NCI-H146 treated with DMSO at 0.1 percent for 48 hours (cell line): Measurements from ENCODE around the gene BRSK2.
"Not testable (repeated sequence)": the region's sequence is repeated elsewhere in the genome, so short reads cannot be mapped to it uniquely, and the experiment has no call there.

Experiments
- DNase-seq: peaks from one replicate; lab custom pipeline; 2025; ENCODE audit not compliant: unreplicated experiment; lab: John Stamatoyannopoulos, UW

BRSK2 gene

DNA sequence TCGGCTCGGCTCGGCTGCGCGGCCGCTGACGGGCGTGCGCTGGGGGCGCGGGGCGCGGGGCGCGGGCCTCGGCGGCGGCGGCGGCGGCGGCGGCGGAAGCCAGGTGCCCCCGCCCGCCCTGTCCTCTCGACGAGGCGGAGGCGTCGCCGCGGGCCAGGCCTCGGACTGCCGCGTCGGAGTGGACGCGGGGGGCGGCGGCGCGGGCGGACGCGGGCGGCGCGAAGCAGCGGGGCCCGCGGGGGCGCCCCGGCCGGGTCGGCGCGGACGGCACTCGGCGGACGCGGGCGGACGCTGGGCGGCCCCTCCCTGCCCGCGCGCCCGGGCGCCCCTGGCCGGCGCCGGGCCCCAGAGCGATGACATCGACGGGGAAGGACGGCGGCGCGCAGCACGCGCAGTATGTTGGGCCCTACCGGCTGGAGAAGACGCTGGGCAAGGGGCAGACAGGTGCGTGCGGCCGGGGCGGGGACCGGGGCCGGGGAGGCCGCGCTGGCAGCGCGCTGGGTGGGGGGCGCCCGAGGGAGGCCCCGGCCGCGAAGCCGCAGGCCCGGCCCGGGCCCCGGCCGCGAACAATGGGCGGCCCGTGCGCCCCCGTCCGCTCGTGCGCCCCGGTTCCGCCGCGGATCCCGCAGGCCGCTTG lies at the start of gene BRSK2:
Gene BRSK2 (plus strand): TSS at position 3 of the 637 bp plus-strand sequence. CDS start 351 bp downstream, at position 354.
- no peak for DNase-seq

DNA sequence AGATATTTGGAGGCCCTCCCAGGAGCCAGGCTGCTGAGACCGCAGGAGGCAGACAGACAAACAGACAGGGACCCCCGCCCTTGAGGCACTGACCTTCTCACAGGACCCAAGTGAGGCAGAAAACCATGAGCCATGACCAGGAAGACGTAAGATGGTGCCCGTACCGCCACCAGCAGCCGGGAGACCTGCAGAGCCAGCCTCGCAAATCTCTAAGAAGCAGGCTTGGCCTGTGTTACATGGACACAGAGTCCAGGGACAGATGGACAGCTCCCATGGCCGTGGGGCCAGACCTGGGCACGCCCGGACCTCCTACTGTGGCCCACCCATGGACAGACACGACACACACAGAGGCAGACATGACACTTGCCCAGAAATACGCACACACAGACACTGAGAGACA lies 49.6 kb upstream of the BRSK2 start:
- DNase-seq: no peak

DNA sequence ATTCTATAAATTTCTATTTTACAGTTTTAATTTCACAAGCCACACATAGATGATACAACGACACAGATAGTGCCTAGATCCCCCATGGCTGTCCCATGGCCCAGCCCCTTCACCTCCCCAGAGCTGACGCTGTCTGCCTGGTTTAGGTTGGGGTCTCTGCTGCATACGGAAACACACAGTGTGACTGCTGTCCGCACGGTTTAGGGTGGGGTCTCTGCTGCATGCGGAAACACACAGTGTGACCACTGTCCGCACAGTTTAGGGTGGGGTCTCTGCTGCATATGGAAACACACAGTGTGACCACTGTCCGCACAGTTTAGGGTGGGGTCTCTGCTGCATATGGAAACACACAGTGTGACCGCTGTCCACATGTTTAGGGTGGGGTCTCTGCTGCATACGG lies 48.5 kb upstream of the BRSK2 start:
- DNase-seq: not testable (repeated sequence)

DNA sequence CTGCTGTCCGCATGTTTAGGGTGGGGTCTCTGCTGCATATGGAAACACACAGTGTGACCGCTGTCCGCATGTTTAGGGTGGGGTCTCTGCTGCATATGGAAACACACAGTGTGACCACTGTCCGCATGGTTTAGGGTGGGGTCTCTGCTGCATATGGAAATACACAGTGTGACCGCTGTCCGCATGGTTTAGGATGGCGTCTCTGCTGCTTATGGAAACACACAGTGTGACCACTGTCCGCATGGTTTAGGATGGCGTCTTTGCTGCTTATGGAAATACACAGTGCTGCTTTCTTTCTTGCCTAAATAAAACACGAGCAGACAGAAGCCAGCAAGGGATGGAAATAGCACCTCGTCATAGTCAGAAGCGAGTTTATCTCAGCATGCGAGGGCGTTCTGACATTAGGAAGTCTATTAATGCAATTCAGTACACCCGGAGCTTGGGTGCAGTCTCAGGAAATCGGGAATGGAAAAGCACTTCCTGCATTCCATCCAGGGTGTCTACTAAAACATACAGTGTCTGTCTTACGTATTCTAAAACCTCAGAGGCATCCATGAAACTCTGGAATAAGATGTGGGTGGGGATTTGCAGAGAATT lies 47.7 kb upstream of the BRSK2 start:
- no peak for DNase-seq

GRCh38 chr11:1342946-1343345 lies 46.8 kb upstream of the BRSK2 start:
- no peak for DNase-seq

DNA sequence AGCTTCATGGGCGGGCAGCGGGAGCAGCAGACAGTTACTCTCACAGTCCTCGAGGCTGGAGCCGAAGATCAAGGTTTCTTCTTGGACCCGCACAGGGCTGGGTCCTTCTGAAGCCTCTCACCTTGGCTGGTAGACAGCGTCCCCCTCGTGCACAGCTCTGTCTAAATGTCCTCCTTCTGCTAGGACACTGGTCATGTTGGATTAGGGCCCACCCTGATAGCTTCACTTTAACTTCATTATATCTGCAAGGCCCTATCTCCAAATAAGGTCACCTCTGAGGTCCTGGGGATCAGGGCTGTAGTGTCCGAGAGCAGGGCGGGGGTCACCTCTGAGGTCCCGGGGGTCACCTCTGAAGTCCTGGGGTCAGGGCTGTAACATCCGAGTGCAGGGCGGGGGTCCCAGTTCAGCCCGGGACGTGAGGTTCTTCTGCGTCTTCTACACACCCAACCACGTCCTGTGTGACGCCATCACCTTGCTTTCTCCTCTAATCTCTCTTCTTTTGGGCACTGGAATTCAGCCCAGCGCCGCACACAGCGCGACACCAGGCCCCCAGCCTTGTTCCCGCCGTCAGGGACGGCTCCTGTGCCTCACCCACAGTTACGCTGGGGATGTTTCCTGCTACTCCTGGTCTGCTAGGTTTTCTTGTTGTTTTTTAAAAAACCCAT lies 46.2 kb upstream of the BRSK2 start:
- DNase-seq: no peak

DNA sequence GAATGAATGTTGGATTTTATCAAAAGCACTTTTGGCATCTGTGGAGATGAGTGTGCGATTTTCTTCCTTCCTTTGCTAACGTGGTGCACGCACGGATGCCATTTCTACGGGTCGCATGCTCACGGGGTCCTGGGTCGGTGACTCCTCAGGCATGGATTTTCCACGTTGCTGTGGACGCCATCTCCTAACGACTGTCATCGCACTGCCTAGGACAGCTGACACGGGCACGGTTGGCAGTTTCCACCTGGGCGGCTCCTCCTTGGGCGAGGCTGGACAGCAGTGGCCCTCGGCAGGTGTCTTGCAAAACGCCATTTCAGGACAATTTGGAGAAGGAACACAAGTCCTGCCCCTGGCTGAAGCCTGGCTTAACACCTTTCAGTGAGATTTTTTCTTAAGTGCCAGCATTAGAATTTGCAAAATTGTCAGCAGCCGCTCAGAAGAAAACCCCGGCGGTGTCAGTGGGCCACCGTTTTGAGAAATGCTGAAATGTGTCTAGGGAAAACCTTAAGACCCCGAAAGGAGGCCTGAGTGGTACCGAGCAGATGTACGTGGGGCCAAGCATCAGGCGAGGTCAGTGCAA lies 45.6 kb upstream of the BRSK2 start:
- no peak for DNase-seq

GRCh38 chr11:1345737-1346513 lies 43.8 kb upstream of the BRSK2 start:
- DNase-seq: no peak

DNA sequence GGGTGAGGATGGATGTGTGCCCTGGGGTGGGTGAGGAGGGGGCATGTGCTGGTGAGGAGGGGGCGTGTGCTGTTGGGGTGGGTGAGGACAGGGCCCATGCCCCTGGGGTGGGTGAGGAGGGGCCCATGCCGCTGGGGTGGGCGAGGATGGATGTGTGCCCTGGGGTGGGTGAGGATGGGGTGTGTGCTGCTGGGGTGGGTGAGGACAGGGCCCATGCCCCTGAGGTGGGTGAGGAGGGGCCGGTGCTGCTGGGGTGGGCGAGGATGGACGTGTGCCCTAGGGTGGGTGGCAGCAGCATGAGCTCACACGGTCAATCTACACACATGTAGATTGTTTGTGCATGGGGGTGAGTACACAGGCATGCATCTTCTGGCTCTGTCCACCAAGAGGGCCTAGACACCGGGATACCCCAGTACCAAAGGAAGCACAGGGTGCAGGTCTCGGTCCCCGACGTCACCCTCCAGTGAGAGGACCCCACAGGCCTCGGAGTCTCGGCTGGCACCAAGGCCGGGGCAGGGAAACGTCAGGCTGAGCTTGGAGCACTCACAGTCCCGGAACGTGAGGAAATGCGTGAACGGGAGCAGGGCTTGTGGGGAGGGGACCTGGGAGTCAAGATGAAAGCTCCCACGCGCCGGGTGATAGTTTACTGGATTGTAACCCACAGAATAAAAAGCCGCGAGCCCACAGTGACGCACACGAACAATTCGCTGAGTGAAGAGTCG lies 42.9 kb upstream of the BRSK2 start:
- DNase-seq: no peak

- not testable (repeated sequence) for DNase-seq
Observed at GRCh38 chr11:1347411-1347999, 42.2 kb upstream of the BRSK2 start.

GRCh38 chr11:1348146-1348795 lies 41.5 kb upstream of the BRSK2 start:
- DNase-seq: no peak

DNA sequence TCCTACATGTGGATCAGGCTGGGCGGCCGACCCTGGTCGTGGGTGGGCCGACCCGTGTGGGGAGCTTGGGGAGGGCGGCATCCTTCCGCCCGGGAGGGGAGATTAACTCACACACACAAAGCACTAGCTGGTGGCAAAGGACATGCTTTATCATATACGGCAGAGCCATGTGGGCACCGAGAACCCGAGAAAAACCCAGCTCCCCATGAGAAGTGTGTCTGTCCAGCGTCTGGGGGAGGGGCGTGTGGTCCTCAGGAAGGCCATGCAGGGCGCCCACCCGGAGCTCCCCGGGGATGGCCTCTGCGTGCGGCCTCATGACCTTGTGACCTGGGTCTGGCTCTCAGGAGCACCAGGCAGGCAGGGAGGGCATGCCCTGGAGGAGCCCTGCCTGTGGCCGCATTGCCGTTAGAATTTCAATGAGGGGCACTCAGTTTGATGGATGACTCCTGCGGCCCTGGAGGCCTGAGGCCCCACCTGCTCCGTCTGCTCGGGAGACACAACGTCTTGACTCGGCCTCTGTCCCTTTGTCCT lies 40.9 kb upstream of the BRSK2 start:
- DNase-seq: no peak

GRCh38 chr11:1349327-1350041 lies 40.2 kb upstream of the BRSK2 start:
- DNase-seq: no peak

DNA sequence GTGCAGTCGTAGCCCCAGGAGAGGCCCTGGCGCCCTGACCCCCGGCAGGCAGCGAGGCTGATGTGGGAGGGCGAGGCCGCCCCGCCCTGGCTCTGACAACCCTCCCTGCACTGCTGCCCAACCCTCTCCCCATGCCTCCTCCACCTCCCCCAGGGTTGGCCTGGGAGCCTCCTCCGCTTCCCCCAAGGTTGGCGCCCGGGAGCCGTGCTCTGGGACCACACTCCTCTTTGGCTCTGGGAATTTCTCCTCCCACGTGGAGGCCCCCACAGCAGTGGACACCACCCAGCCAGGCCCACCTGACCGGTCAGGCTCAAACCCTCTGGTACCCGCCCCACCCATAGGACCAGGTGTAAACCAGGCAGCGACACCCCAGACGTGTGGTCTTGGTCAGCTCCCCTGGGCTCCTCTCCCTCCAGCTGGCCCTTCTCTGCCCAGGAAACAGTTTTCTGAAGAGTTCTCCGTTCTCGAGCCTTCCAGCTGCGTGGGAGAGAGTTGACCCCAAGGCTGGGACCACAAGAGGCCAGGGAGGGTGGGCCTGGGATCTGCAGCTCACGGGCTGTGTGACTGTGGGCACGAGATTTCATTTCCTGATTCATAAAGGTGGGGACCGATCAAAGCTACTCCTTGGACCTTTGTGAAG lies 39.5 kb upstream of the BRSK2 start:
- DNase-seq: no peak

DNA sequence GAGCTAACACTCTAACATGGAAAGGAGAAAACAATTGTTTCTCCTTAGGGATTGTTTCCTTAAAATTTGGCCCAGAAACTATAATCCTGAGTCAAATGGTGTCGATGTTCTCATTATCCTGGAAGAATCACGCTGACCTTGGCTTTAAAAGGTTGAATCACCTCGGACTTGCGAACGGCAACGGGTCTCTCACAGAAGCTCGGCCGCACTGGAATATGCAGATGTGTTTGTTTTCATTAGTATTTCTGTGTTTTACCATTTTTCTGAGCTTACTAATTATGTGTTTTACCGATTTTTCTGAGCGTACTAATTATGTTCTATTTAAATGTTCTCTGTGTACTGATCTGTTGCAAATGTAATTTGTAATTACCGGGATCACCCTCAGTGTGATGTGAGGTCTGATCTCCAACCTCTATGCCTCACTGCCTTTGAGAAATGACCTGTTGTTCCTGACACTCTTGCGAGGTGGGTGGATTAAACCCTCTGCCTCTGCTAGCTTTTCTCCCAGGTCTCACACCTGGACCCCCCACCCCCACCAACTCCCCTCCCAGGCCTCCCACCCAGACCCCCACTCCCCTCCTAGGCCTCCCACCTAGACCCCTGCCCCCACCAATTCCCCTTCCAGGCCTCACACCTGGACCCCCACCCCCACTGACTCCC lies 38.3 kb upstream of the BRSK2 start:
- DNase-seq: no peak

GRCh38 chr11:1352696-1353382 lies 36.9 kb upstream of the BRSK2 start:
- no peak for DNase-seq

DNA sequence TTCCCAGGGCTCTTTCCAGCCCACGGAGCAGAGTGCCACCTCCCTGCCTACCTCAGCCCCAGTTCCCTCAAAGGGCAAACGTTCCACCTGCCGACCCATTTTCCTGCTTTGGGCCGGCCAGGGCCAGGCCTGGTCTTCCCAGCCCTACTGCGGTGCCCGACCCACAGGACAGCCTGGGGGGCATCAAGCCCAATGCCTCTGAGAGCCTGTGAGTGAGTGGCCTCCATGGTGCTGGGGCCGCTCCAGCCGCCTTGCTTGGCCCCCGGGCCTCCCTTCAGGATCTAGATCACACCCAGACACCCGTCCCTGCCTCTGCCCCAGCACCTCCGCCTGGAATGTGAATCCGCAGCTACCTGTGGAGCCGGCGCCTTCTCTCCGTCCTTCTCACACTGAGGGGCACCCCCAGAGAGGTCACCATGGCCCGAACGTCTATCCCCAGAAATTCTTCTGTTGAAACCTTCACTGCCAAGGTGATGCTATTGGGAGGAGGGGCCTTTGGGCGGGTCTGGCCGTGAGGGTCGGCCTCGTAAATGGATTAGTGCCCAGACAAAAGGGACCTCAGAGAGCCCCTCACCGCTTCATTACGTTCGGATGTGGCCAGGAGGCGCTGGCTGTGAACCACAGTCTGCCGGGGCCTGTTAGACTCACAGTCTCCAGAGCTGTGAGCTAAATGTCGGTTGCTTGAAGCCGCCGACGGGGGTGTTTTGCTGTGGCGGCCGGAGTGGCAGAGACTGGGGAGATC lies 36.2 kb upstream of the BRSK2 start:
- DNase-seq: no peak
